Ovary (tissue), 9 donors: Measurements from ENCODE around the gene FALEC. TPM values are rescaled to one million over a fixed set of nuclear protein-coding genes. Genes with fewer than 3 reads are reported as not detected.

Experiments used
- DNase-seq, 5 donors: peaks; one replicate each; pipeline ENCODE4 v3.0.0-alpha.2; 2019 to 2020
- H3K27ac ChIP-seq, 2 donors: fragments of 200-600 bp; one replicate each; pipeline versions ENCODE4 v1.5.1 to v1.8.0; 2019 to 2022
- H3K27me3 ChIP-seq: fragments of 200-600 bp; one replicate; pipeline ENCODE4 v1.8.0; 2022
- H3K36me3 ChIP-seq: fragments of 200-600 bp; sonication (generic); one replicate; pipeline ENCODE4 v1.5.1; 2019
- H3K4me1 ChIP-seq: one replicate; pipeline ENCODE4 v1.8.1; 2013; ENCODE audit warnings: mild to moderate bottlenecking, moderate library complexity; ENCODE audit not compliant: insufficient read depth
- H3K4me3 ChIP-seq: fragments of 200-600 bp; sonication (generic); one replicate; pipeline ENCODE4 v1.5.1; 2017
- H3K9me3 ChIP-seq, 2 donors: fragments of 200-600 bp in 1 of 2; sonication (generic) in 1 of 2; one replicate each; pipeline versions ENCODE4 v1.5.1 to v1.8.1; 2013 to 2019; ENCODE audit warnings: mild to moderate bottlenecking in 1 of 2, moderate library complexity in 1 of 2
- EP300 ChIP-seq: sonication (generic); formaldehyde crosslinking; IDR thresholded peaks from one replicate; pipeline ENCODE4 v1.6.1; 2017; ENCODE audit warnings: antibody characterized with exemption
- POLR2A ChIP-seq: fragments of 450-650 bp; IDR thresholded peaks from one replicate; pipeline ENCODE4 v1.6.1; 2017; ENCODE audit warnings: antibody characterized with exemption, mild to moderate bottlenecking, moderate library complexity
- WGBS, 3 donors: extraction: QIAGEN DNeasy Blood & Tissue Kit in 1 of 3; methylation state at CpG; one replicate each; pipeline versions ENCODE4 v1.1.5 to v1.1.7; 2013 to 2017; 5-methylcytosine and 5-hydroxymethylcytosine counted together
- intact Hi-C, 4 donors: fragments of 100-400 bp; cut with DNase I; formaldehyde crosslinking; loops; one replicate each; pipeline versions ENCODE4 v1.11.0 to v1.15.1; 2022 to 2023
- polyA plus RNA-seq, 2 donors: library from polyadenylated mRNA; stranded (reverse); fragments of 200-250 nt in 1 of 2; fragments of 350-450 nt in 1 of 2; fragmentation: Illumina TruSeq in 1 of 2; extraction: RNeasy Lipid Tissue Mini Kit (QIAGEN cat#74804) in 1 of 2; gene quantifications; one replicate each; pipeline ENCODE4 v1.2.3, GENCODE V29; 2013 to 2014
- total RNA-seq, 7 donors: library from RNA; depleted of rRNA in 2 of 7; stranded (reverse); fragments of >200 nt in 2 of 7; fragmentation: NEBNext Ultra II Directional in 3 of 7; extraction: Animal tissue kit (Norgen Biotek cat#: 25700) in 3 of 7; gene quantifications; one replicate each; pipeline versions ENCODE4 v1.1.0 to v1.2.4, GENCODE V29; 2016 to 2023
- TF ChIP-seq, protein P1 (sequence below), 3 donors: fragments of 450-650 bp in 2 of 3; fragments of 200-600 bp in 1 of 3; IDR thresholded peaks; one replicate each; pipeline versions ENCODE4 v1.5.1 to v1.8.0; 2016 to 2022; ENCODE audit warnings: antibody characterized with exemption in 3 of 3, mild to moderate bottlenecking in 1 of 3
- donor health status: DM: no; HTN: no; CAD: no; lungs with moderate emphysema.
- donor health status: DM: no; HTN: no; CAD: no.
- donor health status: Bipolar disorder and iron deficiency.
- donor health status: DM: yes; HTN: yes; CAD: no.
- donor health status: DM: no; HTN: no; CAD: no.
- donor health status: DM: yes; HTN: yes; CAD: no.

FALEC gene
- total and polyA plus RNA-seq, 9 donors: 0.51 to 1.7 (median 0.77) TPM; not detected in 5

DNA sequence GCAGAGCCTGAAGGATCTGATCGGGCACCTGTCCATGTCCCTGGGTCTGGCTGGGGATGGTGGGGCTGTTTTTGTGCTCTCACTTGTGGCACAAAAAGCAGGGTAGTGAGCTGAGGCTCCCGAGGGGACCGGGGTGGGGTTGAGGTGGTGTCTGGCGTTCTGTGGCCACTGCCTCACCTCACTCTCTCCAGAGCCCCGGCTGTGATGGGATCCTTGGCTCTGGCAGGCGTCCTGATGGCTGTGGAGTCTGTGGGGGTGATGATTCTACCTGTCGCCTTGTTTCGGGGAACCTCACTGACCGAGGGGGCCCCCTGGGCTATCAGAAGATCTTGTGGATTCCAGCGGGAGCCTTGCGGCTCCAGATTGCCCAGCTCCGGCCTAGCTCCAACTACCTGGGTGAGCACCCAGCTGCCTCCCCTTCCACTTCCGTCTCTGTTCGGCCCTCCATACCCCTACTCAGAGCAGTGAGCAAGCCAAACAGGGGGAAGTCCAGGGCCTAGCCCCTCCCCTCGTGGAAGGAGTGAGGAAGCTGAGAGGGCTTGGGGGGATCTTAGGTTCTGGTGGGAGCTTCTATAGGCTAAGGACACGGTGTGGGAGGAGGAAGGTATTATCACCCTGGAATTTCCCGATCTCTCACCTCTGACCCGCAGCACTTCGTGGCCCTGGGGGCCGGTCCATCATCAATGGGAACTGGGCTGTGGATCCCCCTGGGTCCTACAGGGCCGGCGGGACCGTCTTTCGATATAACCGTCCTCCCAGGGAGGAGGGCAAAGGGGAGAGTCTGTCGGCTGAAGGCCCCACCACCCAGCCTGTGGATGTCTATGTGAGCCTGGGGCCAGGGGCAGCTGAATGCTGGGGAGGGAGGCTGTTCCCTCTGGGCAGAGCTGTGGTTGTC, 40.7 kb downstream of the FALEC start:
- Histone ChIP-seq H3K27ac (no peak overlapping the region), H3K4me1 (peaks cover 16% of the 10 kb centered on the region), H3K9me3 (no peaks in the 10 kb centered on the region), H3K4me3 (no peak overlapping the region), H3K36me3 (no peaks in the 10 kb centered on the region), H3K27me3 (no peaks in the 10 kb centered on the region)
- TF ChIP-seq EP300 (no peak), POLR2A (no peak)
- TF ChIP-seq, protein P1, sequence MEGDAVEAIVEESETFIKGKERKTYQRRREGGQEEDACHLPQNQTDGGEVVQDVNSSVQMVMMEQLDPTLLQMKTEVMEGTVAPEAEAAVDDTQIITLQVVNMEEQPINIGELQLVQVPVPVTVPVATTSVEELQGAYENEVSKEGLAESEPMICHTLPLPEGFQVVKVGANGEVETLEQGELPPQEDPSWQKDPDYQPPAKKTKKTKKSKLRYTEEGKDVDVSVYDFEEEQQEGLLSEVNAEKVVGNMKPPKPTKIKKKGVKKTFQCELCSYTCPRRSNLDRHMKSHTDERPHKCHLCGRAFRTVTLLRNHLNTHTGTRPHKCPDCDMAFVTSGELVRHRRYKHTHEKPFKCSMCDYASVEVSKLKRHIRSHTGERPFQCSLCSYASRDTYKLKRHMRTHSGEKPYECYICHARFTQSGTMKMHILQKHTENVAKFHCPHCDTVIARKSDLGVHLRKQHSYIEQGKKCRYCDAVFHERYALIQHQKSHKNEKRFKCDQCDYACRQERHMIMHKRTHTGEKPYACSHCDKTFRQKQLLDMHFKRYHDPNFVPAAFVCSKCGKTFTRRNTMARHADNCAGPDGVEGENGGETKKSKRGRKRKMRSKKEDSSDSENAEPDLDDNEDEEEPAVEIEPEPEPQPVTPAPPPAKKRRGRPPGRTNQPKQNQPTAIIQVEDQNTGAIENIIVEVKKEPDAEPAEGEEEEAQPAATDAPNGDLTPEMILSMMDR (IDR thresholded peaks at IDR 0.05): no peak
- intact Hi-C loops: loop anchor here in 3 of 4 donors (10.0 kb wide), 3 partner anchors 69 to 259 kb away; partner anchors contain the start of genes ENSA (in 1 of the 3) and GOLPH3L (in 1 of the 3)
- no peak for DNase-seq
- 66 to 72% (median 72%) methylated on average over 23 to 26 of the region's 26 CpGs for WGBS, 3 donors

DNA sequence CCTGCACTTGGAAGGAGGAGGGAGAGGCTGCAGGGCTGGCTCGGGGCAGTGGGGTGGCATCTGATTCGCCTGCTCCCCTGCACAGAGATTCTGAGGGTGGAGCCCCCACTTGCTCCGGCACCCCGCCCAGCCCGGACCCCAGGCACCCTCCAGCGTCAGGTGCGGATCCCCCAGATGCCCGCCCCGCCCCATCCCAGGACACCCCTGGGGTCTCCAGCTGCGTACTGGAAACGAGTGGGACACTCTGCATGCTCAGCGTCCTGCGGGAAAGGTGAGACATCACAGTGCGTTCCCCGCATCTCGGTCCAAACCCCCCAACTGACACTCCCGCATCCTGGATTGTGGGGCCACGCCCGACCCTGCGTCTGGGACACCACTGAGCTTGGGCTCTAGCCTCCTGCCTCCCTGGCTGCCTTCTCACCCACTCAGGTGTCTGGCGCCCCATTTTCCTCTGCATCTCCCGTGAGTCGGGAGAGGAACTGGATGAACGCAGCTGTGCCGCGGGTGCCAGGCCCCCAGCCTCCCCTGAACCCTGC, 41.6 kb downstream of the FALEC start:
- intact Hi-C loops: loop anchor here in 3 of 4 donors (10.0 kb wide), 3 partner anchors 68 to 258 kb away; partner anchors contain the start of genes ENSA (in 1 of the 3) and GOLPH3L (in 1 of the 3)
- Histone ChIP-seq H3K4me3 (no peak overlapping the region), H3K4me1 (peaks cover 17% of the 10 kb centered on the region), H3K36me3 (no peaks in the 10 kb centered on the region), H3K27me3 (no peaks in the 10 kb centered on the region), H3K27ac (no peak overlapping the region), H3K9me3 (no peaks in the 10 kb centered on the region)
- no peak for TF ChIP-seq POLR2A
- TF ChIP-seq, protein P1 (IDR thresholded peaks at IDR 0.05): no peak
- TF ChIP-seq EP300: no peak
- 84 to 89% (median 87%) methylated on average over 26 of the region's 26 CpGs for WGBS, 3 donors
- peak in 3 of 5 donors; percentile 36 to 44 (median 43) for DNase-seq

DNA sequence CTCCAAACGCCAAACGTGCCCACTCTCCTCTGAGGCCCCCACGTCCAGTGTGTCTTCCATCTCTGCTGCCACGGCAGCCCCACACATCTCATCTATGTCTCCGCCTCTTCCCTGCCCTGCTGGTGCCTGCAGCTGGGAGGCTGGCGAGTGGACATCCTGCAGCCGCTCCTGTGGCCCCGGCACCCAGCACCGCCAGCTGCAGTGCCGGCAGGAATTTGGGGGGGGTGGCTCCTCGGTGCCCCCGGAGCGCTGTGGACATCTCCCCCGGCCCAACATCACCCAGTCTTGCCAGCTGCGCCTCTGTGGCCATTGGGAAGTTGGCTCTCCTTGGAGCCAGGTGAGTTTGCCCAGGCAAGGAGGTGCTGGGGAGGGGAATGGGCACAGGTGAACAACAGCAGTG, 42.3 kb downstream of the FALEC start:
- H3K27ac ChIP-seq: peak overlapping the region in 1 of 2 donors; percentile 27
- H3K36me3 ChIP-seq: no peaks in the 10 kb centered on the region
- no peaks in the 10 kb centered on the region for H3K9me3 ChIP-seq
- TF ChIP-seq POLR2A (no peak), EP300 (no peak)
- TF ChIP-seq, protein P1 (IDR thresholded peaks at IDR 0.05): no peak
- no peak overlapping the region for H3K4me3 ChIP-seq
- DNase-seq: no peak
- no peaks in the 10 kb centered on the region for H3K27me3 ChIP-seq
- H3K4me1 ChIP-seq: peaks cover 19% of the 10 kb centered on the region
- intact Hi-C loops: loop anchor here in 3 of 4 donors (10.0 kb wide), 3 partner anchors 67 to 257 kb away; partner anchors contain the start of genes ENSA (in 1 of the 3) and GOLPH3L (in 1 of the 3)
- WGBS, 3 donors: 67 to 80% (median 67%) methylated on average over 15 of the region's 15 CpGs

DNA sequence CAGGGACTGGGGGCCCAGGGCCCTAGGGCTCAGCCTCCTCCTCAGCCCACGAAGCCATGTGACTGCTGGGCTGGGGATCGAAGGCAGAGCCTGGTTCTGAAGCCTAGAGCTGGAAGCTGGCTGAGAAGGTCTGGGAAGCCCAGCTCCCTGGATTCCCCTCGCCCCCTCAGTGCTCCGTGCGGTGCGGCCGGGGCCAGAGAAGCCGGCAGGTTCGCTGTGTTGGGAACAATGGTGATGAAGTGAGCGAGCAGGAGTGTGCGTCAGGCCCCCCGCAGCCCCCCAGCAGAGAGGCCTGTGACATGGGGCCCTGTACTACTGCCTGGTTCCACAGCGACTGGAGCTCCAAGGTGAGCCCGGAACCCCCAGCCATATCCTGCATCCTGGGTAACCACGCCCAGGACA, 42.8 kb downstream of the FALEC start:
- TF ChIP-seq, protein P1 (IDR thresholded peaks at IDR 0.05): no peak
- TF ChIP-seq POLR2A (no peak), EP300 (no peak)
- intact Hi-C loops: loop anchor here in 3 of 4 donors (10.0 kb wide), 3 partner anchors 66 to 256 kb away; partner anchors contain the start of genes ENSA (in 1 of the 3) and GOLPH3L (in 1 of the 3)
- DNase-seq: peak in 1 of 5 donors; percentile 33
- Histone ChIP-seq H3K4me3 (peak overlapping the region; percentile 22), H3K9me3 (no peaks in the 10 kb centered on the region), H3K4me1 (peaks cover 22% of the 10 kb centered on the region), H3K27me3 (no peaks in the 10 kb centered on the region), H3K27ac (peak overlapping the region; percentile 27 to 99), H3K36me3 (no peaks in the 10 kb centered on the region)
- 62 to 72% (median 72%) methylated on average over 15 of the region's 15 CpGs for WGBS, 3 donors
